ENCODE data around the gene PCDH15. TPM values are rescaled to one million over a fixed set of nuclear protein-coding genes. Genes with fewer than 3 reads are reported as not detected.
A peak's percentile ranks its signal among the peaks of the same experiment; 100 is the strongest.

Gene PCDH15
- total RNA-seq, 1 donor from 2014 or later = 0.16 TPM

GRCh38 chr10:54266395-54266794 lies 534.6 kb downstream of the PCDH15 start:
- ATAC-seq (ENCODE audit: poor library complexity) = no peak
- no peak for DNase-seq
- intact Hi-C loops (cut with DNase I) = no loop called here

GRCh38 chr10:54262726-54263125 lies 538.3 kb downstream of the PCDH15 start:
- DNase-seq = no peak
- no peak for ATAC-seq (ENCODE audit: poor library complexity)
- intact Hi-C loops (cut with DNase I) = no loop called here

GRCh38 chr10:54259104-54259503 lies 541.9 kb downstream of the PCDH15 start:
- ATAC-seq (ENCODE audit: poor library complexity) = peak; percentile 52

GRCh38 chr10:54234832-54235231 lies 566.2 kb downstream of the PCDH15 start:
- DNase-seq (no peak), ATAC-seq (ENCODE audit: poor library complexity) (no peak)
- intact Hi-C loops (cut with DNase I) = no loop called here

More at GRCh38 chr10:54259104-54259503, 541.9 kb downstream of the PCDH15 start:
- intact Hi-C loops (cut with DNase I) = no loop called here
- DNase-seq = no peak

- intact Hi-C loops (cut with DNase I) = no loop called here
- ATAC-seq (ENCODE audit: poor library complexity) = no peak
Measured at GRCh38 chr10:54203401-54203800, 597.6 kb downstream of the PCDH15 start.

GRCh38 chr10:54198051-54198450 lies 603.0 kb downstream of the PCDH15 start:
- intact Hi-C loops (cut with DNase I) = no loop called here
- ATAC-seq (ENCODE audit: poor library complexity) (no peak), DNase-seq (no peak)

More at GRCh38 chr10:54203401-54203800, 597.6 kb downstream of the PCDH15 start:
- DNase-seq = no peak

- no peak for DNase-seq
- intact Hi-C loops (cut with DNase I) = no loop called here
- ATAC-seq (ENCODE audit: poor library complexity) = no peak
Measured at GRCh38 chr10:54194806-54195205, 606.2 kb downstream of the PCDH15 start.

- intact Hi-C loops (cut with DNase I) = no loop called here
- ATAC-seq (ENCODE audit: poor library complexity) (no peak), DNase-seq (no peak)
Measured at GRCh38 chr10:54159924-54160323, 641.1 kb downstream of the PCDH15 start.

GRCh38 chr10:54148508-54148907 lies 652.5 kb downstream of the PCDH15 start:
- no peak for ATAC-seq (ENCODE audit: poor library complexity)
- no peak for DNase-seq
- intact Hi-C loops (cut with DNase I) = no loop called here

- DNase-seq = no peak
- intact Hi-C loops (cut with DNase I) = no loop called here
- no peak for ATAC-seq (ENCODE audit: poor library complexity)
Measured at GRCh38 chr10:54139819-54140428, 661.1 kb downstream of the PCDH15 start.

GRCh38 chr10:54137396-54137795 lies 663.6 kb downstream of the PCDH15 start:
- intact Hi-C loops (cut with DNase I) = no loop called here
- no peak for ATAC-seq (ENCODE audit: poor library complexity)
- no peak for DNase-seq

- intact Hi-C loops (cut with DNase I) = no loop called here
- ATAC-seq (ENCODE audit: poor library complexity) (no peak), DNase-seq (no peak)
Measured at GRCh38 chr10:54133203-54133602, 667.8 kb downstream of the PCDH15 start.

- intact Hi-C loops (cut with DNase I) = no loop called here
- ATAC-seq (ENCODE audit: poor library complexity) = no peak
- DNase-seq = no peak
Measured at GRCh38 chr10:54131833-54132232, 669.2 kb downstream of the PCDH15 start.

- ATAC-seq (ENCODE audit: poor library complexity) (no peak), DNase-seq (no peak)
- intact Hi-C loops (cut with DNase I) = no loop called here
Measured at GRCh38 chr10:54130394-54130793, 670.6 kb downstream of the PCDH15 start.

GRCh38 chr10:54125098-54125747 lies 675.8 kb downstream of the PCDH15 start:
- intact Hi-C loops (cut with DNase I) = no loop called here
- DNase-seq (no peak), ATAC-seq (ENCODE audit: poor library complexity) (no peak)

- intact Hi-C loops (cut with DNase I) = no loop called here
- no peak for DNase-seq
- ATAC-seq (ENCODE audit: poor library complexity) = no peak
Measured at GRCh38 chr10:54124209-54124885, 676.7 kb downstream of the PCDH15 start.

GRCh38 chr10:54120806-54121205 lies 680.2 kb downstream of the PCDH15 start:
- ATAC-seq (ENCODE audit: poor library complexity) = no peak
- intact Hi-C loops (cut with DNase I) = no loop called here
- no peak for DNase-seq

GRCh38 chr10:54108961-54109360 lies 692.1 kb downstream of the PCDH15 start:
- ATAC-seq (ENCODE audit: poor library complexity) = no peak
- intact Hi-C loops (cut with DNase I) = no loop called here
- DNase-seq = no peak

- intact Hi-C loops (cut with DNase I) = no loop called here
- DNase-seq (no peak), ATAC-seq (ENCODE audit: poor library complexity) (no peak)
Measured at GRCh38 chr10:54096892-54097291, 704.1 kb downstream of the PCDH15 start.

GRCh38 chr10:54094321-54094720 lies 706.7 kb downstream of the PCDH15 start:
- ATAC-seq (ENCODE audit: poor library complexity) (no peak), DNase-seq (no peak)
- intact Hi-C loops (cut with DNase I) = no loop called here
